ENCODE measurements around the gene GADL1. TPM values are rescaled to one million over a fixed set of nuclear protein-coding genes. Genes with fewer than 3 reads are reported as not detected.
A peak's percentile ranks its signal among the peaks of the same experiment; 100 is the strongest.

The GADL1 gene
- total RNA-seq, 4 donors from 2014 or later: not detected

GRCh38 chr3:30692498-30693130, 201.8 kb downstream of the GADL1 start:
- no peak for DNase-seq (ENCODE audit: low spot score in 2 of 2)
- peak overlapping the region; percentile 34 to 93 (median 80) for H3K27ac ChIP-seq
- no peaks in the 10 kb centered on the region for H3K9me3 ChIP-seq
- peaks cover 0 to 43% (median 0%) of the 10 kb centered on the region in 3 donors for H3K36me3 ChIP-seq
- no peak for TF ChIP-seq POLR2A (IDR thresholded peaks at IDR 0.05)
- TF ChIP-seq EP300 (IDR thresholded peaks at IDR 0.05): no peak
- no peak for TF ChIP-seq CTCF (IDR thresholded peaks at IDR 0.05)
- H3K27me3 ChIP-seq: no peaks in the 10 kb centered on the region
- WGBS, 2 donors: 58 to 61% methylated on average over 3 of the region's 3 CpGs
- peaks cover 9 to 95% (median 51%) of the 10 kb centered on the region in 4 donors for H3K4me1 ChIP-seq
- H3K4me3 ChIP-seq: no peak overlapping the region

GRCh38 chr3:30691944-30692343, 202.5 kb downstream of the GADL1 start:
- WGBS, 2 donors: 60 to 79% methylated on average over 1 of the region's 1 CpG
- peak in 1 of 2 donors; percentile 45 for TF ChIP-seq EP300 (IDR thresholded peaks at IDR 0.05)
- TF ChIP-seq CTCF (IDR thresholded peaks at IDR 0.05): no peak
- H3K9me3 ChIP-seq: no peaks in the 10 kb centered on the region
- no peak for DNase-seq (ENCODE audit: low spot score in 2 of 2)
- H3K4me1 ChIP-seq: peaks cover 9 to 99% (median 56%) of the 10 kb centered on the region in 4 donors
- peaks cover 0 to 43% (median 0%) of the 10 kb centered on the region in 3 donors for H3K36me3 ChIP-seq
- no peak overlapping the region for H3K4me3 ChIP-seq
- no peaks in the 10 kb centered on the region for H3K27me3 ChIP-seq
- peak overlapping the region; percentile 37 to 93 (median 80) for H3K27ac ChIP-seq

- no peak for DNase-seq (ENCODE audit: low spot score in 2 of 2)
- Histone ChIP-seq H3K4me1 (peaks cover 9 to 99% (median 59%) of the 10 kb centered on the region in 4 donors), H3K27ac (peak overlapping the region; percentile 37 to 93 (median 80)), H3K36me3 (peaks cover 0 to 43% (median 0%) of the 10 kb centered on the region in 3 donors), H3K27me3 (no peaks in the 10 kb centered on the region), H3K4me3 (no peak overlapping the region), H3K9me3 (no peaks in the 10 kb centered on the region)
- TF ChIP-seq EP300 (IDR thresholded peaks at IDR 0.05) (peak in 1 of 2 donors; percentile 11), POLR2A (IDR thresholded peaks at IDR 0.05) (no peak), CTCF (IDR thresholded peaks at IDR 0.05) (no peak)
- WGBS, 2 donors: 31 to 33% methylated on average over 8 to 10 of the region's 10 CpGs
Observed at GRCh38 chr3:30691249-30691880, 203.1 kb downstream of the GADL1 start.

GRCh38 chr3:30690199-30690598, 204.3 kb downstream of the GADL1 start:
- Histone ChIP-seq H3K27ac (peak overlapping the region; percentile 71 to 93 (median 83)), H3K9me3 (no peaks in the 10 kb centered on the region), H3K4me1 (peaks cover 9 to 100% (median 65%) of the 10 kb centered on the region in 4 donors), H3K4me3 (no peak overlapping the region), H3K27me3 (no peaks in the 10 kb centered on the region), H3K36me3 (peaks cover 0 to 42% (median 0%) of the 10 kb centered on the region in 3 donors)
- WGBS, 2 donors: 35 to 56% methylated on average over 2 of the region's 2 CpGs
- DNase-seq (ENCODE audit: low spot score in 2 of 2): no peak
- no peak for TF ChIP-seq POLR2A (IDR thresholded peaks at IDR 0.05)
- TF ChIP-seq EP300 (IDR thresholded peaks at IDR 0.05): no peak
- TF ChIP-seq CTCF (IDR thresholded peaks at IDR 0.05): no peak

All from tibial nerve (tissue), 4 donors.